Loucy (cell line): ENCODE results near the gene ANKRD33B.

Experiments used
- CTCF ChIP-seq: fragments of 200-600 bp; sonication (generic); conservative IDR thresholded peaks from 2 replicates; pipeline ENCODE4 v1.5.1; 2014; ENCODE audit warnings: mild to moderate bottlenecking, antibody characterized with exemption, low read length
- EZH2phosphoT487 ChIP-seq: fragments of 200-600 bp; IDR thresholded peaks from 2 replicates; pipeline ENCODE4 v1.6.1; 2018; ENCODE audit warnings: antibody characterized with exemption, mild to moderate bottlenecking, moderate library complexity, borderline replicate concordance

- TF ChIP-seq CTCF (no peak), EZH2phosphoT487 (no peak)
Observed at GRCh38 chr5:10600626-10601245, 36.9 kb downstream of the ANKRD33B start.
